GM04503 (cell line): ENCODE measurements around the gene CRY1.
A peak's percentile ranks its signal among the peaks of the same experiment; 100 is the strongest.

Experiments
- DNase-seq: peaks from one replicate; pipeline ENCODE4 v3.0.0-alpha.2; 2012; ENCODE audit warnings: low read depth

The CRY1 gene

DNA sequence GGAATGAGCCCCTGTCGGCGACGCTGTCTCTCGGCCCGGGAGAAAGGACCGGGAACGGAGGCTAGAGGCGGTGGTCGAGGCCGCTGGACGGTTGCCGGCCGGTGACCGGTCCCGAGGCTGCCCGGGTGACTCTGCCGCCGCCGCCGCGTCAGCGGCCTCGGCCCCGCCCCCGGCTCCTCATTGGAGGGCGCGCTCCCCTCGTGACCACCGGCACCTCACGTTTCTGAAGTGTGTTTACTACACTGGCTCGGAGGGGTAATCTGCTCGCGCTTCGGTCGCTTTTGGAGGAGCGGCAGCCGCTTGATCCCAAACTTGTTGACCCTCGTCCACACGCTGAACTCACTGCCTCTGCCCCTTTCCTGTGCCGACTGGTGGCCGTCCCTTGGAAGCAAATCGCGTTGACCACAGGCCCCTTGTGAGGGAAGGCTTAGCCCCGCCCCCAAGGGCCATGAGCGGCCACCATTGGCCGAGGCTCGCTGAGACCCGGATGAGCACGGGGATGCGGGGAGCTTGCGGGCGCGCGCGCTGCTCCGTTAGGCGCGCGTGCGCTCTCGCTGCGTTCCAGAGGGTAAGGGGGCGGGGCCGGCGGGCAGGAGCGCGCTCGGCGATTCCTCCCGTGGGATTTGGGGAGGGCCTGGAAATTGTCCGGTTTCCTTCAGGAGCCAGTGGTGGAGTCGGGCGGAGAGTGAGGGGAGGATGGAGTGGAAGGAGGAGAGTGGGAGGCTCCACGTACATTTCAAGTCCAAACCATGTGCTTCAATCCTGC lies at the start of gene CRY1:
Gene CRY1 (minus strand): TSS at position 133 of the 766 bp plus-strand sequence. CDS start 588 bp downstream, outside the sequence.
- peak; percentile 69 for DNase-seq

DNA sequence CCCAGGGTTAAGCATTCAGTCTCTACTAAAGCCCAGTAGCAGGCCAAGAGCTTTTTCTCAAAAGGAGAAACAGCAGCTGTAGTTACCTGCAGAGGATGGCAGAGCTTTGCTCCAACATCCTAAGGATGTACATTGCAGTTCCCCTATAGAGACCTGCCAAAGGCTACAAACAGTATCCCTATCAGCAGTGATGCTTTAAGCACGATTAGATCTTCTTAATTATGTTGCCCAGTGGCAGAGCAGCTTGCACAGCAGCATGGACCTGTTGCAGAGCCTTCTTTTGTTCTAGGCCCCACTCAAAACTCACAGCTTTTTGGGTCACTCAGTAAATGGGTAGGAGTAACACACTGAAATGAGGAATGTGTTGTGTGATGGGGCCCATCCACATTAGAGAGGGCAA lies 46.4 kb upstream of the CRY1 start:
- DNase-seq: no peak

DNA sequence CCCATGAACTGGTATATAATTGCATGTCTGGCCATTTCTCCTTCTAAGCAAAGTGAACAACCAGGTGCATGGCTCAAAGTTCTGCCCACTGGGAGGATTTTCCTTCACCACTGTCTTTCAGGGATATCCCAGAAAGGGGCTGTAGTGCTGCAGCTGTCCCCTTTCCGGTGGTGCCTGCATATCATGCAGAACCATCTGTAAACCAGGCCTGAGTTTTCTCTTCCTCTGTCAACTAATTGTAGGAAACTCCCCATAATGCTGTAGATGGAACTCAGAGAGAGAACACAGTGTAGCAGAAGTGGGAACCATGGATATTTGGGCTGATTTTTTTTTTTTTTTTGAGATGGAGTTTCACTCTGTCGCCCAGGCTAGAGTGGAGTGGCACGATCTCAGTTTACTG lies 45.6 kb upstream of the CRY1 start:
- DNase-seq: no peak

DNA sequence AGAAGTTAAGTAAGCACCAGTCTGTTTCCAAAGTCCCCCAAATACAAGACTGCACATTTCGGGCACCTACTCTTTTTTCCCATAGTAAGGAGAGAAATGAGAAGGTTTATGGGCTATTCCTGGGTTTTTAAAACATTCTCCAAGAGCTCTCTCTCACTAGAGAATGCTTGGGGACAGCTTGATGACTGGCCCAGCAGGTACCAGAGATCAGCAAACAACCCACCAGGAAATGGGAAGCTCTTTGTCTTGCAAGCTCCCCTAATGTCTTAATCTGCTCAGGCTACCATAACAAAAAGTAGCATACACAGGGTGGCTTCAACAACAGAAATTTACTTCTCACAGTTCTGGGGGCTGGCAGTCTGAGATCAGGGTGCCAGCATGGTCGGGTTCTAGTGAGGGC lies 41.8 kb upstream of the CRY1 start:
- no peak for DNase-seq

DNA sequence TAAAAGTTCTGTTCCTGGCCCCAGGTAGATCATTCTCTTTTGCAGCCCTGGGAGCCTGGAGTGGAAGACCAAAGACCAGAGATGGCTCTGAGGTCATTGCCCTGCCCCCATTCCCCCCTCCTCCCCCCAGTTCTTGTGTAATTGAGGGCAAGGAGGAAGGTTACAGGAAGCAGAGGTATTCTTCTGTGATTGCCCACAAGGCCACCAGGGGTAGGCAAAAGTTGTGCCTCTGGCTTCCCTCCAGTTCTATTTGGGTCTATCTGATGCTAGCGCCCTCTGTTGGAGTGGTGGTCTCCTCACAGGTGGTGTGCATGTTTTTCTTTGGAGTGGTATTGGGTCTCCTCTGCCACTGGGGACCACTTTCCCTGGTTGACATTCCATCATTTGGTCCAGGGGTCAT lies 41.2 kb upstream of the CRY1 start:
- DNase-seq: no peak

DNA sequence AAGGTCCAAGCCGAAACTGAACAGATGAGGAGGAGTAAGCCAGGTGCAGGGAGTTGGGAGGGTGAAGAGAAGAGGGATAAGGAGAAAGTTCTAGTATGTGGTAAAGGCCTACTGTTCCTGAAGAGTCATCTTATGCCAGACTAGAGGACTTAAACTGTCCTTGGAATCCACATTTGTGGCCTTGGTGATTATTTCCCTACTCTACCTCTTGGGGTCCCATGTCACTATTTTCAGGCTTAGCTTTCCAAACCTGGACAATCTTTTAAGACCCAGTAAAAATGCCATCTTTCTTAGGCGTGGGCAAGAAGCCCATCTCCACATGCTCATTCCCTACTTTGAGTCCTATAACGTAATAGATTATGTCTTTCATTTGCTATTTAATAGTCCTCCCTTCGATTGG lies 40.1 kb upstream of the CRY1 start:
- DNase-seq: no peak

DNA sequence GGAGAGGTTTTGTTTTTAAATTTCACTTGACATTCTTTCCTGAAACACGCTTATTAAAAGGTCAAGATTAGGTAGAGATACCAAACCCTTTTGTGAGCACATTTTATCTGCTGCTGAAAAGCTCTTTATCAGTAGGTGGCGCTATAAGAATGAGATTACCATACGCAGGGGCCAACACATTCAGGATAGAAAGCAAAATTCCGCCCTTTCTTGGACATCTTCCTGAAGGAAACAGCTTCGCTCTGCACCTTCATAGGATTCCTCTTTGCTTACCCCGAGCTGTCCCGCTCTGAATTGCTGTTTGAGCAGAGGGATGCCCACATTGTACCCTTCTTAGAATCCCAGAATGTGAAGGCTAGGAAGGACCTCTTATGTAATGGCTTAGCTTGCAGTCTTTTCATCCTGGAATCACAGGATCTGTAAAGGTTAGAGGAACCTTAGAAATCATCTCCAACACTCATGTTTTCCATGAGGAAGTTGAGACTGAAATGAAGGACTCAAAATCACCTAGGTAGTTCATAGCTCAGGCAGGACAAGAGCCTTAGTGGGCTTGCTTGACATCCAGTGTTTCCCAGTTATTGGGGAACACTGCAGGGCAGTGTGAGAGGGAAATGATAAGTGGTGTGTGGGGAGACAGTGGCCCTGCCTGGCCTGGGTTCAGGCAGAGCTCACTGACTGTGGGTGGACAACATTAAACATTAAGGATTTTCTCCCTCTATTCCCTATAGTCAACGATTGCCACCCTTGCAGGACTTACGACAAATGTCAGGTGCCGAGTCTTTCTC lies 38.7 kb upstream of the CRY1 start:
- peak; percentile 8 for DNase-seq

DNA sequence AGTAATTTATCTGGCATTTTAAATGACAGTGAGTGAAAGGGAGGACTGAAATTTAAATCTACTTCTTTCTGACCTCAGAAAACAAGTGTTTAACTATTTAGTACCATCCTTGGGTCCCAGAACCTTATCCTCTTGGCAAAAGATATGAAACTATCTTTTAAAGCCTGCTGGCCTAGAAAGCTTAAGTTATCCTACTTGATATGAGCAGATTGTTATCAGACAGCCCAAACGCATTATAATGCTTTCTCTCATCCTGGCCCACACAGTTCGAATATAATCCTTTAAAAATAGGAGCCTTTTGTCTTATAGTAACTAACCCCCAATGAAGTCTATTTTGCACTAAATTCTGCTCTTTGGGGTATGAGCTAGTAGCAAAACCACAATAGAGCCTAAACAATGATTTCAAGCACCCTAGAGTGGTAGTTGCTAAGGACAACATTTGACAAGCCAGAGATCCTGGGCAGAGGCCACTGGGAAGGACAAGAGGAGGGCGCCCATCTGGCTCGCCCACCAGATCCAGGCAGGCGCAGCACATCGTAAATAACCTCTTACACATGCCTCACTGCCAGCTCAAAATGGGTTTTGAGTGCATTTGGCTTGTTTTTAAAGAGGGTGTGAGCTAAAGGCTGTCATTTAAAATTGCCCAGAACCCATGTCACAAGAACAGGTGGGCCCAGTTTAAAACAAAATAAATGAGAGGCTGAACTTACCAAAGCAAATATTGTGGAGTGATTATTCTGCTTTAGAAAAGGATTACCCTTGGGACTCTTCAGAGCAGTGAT lies 37.7 kb upstream of the CRY1 start:
- no peak for DNase-seq

DNA sequence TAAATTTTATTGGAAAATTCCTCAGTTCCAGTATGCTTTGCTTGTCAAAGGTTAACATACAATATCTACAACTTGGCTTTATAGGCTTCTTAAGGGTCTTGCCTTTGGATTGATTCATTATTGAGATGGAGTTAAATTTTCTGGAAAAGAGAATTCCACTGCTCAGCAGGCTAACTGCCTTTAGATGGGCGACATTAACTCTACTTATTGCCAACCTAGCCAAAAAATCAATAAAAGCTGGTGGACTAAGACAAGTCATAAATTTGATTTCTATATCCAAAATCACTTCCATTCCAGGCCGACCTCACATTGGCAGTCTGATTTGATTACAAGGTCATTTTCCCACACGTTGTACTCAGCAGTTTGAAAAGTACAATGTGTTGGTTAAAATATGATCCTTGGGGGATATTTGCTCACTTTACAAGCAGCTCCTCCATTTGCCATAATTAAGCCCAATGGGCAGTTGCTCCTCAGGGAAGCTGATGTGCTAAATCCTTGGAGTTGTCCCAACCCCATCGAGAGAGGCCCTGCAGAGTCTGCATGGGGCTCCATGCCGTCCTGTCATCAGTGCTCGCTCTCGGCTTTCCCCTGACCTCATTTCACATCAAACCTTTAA lies 36.1 kb upstream of the CRY1 start:
- no peak for DNase-seq

DNA sequence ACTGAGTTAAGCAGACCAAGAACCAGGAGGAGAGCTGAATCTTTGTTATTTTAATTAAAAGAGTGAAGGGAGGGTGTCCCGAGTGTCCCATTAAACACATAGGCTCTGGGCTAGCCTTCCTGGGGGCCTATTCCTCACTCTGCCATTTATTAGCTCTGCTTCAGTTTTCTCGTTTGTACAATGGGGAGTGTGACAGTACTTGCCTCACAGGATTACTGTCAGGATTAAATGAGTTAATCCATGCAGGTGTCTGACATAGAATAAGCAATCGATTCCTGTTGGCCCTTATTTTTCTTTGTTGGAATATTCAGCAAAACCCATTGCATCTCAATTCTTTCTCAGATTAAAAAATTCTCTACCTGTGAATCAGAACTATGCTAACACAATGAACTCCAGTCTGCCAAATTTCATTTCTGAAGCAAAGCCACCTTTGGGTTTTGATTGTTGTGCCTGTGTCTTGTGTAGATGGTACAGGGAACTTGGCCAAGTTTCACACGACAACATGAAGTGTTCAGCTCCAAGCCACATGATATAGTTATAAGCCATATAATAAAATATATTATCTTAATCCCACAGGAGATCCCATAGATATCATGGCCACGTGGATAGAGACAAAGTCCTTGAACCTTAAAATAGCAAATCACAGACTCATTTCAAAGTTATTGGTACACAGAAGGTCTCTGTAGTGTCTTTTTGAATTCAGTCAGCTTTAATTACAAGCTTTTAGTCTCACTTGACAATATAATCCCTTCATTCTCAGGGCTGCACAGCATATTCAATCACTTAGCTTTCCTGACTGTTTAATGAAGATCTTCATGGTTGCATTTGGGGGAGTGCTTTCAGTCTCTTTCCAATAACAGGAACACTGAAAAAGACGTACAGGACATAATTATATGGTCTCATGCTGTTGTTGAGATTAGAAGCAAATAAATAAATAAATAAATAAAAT lies 34.4 kb upstream of the CRY1 start:
- no peak for DNase-seq

DNA sequence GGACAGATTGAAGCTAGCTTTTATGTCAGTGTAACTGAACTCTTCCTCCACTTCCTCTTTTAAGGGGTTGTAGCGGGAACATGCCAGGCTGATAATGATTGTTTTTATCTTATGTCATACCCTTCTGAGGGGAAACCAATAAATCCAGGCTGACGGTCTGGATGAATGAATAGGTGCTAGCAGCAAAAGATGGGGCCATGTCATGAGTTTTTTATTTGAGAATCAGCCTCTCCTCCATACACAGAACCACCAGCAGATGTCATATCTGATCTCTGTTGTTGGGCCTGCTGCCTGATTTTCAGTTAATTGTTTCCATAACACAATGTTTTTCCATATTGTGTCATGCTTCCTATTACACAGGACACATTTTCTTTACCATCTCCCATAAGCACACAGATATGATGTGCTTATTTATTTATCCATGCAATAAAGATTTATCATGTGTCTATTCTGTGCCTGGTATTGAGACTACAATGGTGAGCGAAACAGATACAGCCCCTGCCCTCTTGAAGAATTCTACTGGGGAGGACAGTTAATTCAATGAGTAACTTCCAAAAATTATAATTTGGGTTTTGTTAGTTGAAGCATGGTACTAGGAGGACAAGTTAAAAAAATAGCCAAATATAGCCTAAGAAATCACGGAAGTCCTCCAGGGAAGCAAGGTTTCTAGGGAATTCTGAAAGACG lies 33.6 kb upstream of the CRY1 start:
- no peak for DNase-seq

DNA sequence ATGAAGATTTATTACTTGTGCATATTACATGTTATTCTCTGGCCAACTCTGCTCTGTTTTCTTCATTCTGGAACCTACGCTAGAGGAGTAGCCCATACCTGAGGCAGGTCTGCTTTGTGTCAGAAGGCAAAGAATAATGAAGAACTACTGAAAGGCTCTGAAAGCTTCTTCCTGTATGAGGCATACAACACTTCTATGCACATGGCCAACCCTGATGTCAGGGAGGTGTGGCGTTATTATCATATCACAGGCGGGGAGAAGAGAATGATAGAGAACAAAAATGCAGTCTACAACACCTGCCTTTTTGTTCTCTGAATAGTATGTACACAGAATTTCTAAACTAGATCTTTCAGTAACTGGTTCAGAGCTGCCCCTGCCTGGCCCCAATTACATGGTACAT lies 32.5 kb upstream of the CRY1 start:
- DNase-seq: no peak

DNA sequence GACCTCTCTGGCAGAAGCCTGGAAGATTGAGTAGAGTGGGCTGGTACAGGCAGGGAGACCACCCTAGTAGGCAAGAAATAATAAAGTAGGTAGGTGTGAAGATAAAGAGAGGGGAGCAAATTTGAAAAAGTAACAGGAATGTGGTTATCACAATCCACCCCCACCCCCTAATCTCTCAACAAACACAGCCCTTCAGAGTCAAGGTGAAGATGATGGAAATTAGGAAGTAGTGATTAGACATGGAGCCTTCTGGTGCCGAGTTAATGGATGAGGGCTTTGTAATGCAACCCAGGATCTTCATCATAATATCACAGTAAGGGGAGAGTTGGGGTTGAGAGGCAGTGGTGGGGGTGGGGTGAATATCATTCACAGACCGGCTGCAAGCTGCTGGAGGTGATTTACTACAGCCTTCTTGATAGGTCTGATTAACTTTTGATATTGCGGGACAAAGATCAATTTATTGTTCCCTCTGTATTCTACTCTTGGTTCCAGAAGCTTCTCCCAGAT lies 29.2 kb upstream of the CRY1 start:
- no peak for DNase-seq

DNA sequence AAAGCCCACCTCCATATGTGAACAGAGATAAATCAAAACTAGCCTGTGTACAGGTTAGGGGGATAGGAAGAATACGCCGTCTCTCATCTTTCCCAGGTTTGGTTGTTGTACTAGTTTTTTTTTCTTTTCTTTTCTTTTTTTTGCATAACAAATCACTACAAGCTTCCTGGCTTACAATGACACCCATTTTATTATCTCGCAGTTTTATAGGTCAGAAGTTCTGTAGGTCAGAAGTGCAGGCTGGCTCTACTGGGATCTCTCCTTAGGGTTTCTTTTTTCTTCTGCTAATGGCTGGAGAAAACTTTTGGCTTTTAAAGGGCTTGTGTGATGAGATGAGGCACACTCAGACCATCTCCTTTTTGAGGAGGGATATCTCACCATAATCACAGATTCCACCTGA lies 25.7 kb upstream of the CRY1 start:
- no peak for DNase-seq

DNA sequence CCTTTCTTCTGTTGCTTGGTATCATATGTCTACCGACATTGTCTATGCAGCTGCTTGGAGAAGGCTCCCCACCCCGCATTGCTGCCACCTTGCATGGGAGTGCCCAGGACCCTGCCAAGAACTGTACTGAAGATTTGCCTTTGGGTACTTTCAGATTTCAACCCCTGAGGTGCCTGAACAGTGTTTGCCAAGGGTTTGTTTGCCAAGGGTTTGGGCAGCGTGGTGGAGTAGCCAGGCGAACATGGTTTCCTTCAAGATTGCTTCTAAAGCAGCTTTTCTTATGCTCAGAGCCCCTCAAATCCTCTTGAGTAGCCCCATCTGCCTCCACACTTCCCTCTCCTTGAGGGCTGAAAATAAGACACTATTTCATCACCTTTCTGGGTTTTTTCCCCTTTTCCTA lies 25.3 kb upstream of the CRY1 start:
- DNase-seq: no peak

DNA sequence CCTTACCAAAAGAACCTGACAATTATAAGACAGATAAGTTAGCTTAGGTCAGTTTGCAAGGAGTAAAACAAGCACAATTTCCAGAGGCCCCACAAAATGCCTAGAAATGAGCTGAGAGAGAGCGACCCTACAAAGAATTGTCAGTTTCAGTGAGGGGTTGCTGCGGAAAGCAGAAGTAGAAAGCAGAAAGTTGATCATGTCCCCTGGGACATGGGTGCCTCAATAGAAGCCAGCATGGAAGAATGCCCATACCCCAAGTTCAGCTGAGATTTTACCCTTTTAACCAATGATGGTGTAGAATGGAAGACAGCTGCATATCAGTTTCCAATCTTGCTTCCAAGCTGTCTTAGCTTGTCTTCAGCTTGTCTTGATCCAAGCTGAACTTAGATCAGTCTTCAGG lies 21.8 kb upstream of the CRY1 start:
- no peak for DNase-seq

DNA sequence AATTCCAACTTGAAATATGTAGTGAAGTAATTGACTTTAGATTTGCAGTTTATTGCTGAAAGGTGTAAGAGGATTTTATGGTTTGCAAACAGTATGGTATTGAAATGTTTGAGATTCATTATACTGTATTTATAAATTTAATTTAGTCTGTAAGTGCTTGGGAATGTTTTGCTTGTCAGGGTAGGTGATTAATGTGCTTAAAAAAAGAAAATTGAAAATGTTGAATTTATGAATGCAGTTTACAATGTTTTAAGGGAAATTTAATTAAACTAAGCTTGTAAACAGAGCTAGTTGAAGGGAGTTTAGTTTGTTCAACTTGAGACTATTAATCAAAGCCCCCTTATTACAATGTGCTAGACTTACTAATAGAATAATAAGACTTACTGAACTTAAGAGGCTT lies 18.0 kb upstream of the CRY1 start:
- no peak for DNase-seq

DNA sequence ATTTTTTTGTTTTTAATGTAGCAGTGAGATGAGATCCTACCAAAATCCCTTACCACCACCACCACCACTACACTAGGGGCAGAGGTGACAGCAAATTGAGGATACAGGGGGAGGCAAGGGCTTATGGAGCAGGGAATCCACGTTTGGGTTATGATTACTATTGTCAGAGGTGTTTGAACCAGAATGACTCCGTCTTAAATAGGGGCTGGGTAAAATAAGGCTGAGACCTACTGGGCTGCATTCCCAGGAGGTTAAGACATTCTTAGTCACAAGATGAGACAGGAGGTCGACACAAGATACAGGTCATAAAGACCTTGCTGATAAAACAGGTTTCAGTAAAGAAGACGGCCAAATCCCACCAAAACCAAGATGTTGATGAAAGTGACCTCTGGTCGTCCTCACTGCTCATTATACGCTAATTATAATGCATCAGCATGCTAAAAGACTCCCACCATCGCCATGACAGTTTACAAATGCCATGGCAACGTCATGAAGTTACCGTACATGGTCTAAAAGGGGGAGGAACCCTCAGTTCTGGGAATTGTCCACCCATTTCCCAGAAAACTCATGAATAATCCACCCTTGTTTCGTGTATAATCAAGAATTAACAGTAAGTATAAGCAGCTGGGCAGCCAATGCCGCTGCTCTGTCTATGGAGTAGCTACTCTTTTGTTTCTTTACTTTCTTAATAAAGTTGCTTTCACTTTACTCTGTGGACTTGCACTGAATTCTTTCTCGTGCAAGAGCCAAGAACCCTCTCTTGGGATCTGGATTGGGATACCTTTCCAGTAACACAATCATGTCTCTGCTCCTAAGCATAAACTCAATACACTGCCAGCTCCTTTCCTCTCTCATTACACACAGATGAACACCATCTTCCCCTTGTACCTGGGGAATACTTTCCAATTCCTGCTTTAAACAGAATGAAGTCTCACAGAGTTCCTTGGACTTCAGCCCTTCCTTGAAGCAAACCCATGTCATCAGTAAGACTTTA lies 16.7 kb upstream of the CRY1 start:
- DNase-seq: no peak

DNA sequence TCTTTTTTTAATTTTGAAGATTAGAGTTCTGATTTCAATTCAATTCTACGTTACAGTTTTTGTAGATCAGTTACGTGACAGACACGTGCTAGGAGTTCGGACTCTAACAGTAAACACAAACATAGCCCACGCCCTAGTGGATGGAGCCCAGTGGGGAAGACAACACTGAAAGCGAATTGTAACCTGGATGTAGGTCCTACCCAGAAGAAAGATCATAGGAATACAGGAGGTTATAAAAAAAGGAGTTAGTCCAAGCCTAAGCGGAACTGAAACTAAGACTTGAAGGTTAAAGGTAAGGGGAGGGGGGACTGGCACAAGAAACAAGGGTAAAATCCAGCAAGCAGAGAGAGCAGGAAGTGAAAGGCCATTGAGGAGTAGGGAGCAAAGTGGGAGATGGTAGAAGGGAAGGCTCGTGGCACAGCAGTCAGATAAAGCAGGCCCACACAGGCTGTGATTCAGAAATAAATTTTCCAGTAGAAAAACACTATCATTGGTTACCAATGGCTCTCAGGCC lies 15.7 kb upstream of the CRY1 start:
- DNase-seq: no peak
